COLO668 (cell line): ENCODE measurements around the gene MUC5AC.
"Not testable (repeated sequence)": the region's sequence is repeated elsewhere in the genome, so short reads cannot be mapped to it uniquely, and the experiment has no call there.

Experiments used
- DNase-seq: peaks from one replicate; lab custom pipeline; 2025; ENCODE audit not compliant: unreplicated experiment; lab: John Stamatoyannopoulos, UW

Gene MUC5AC

GRCh38 chr11:1160231-1161101, 2.7 kb downstream of the MUC5AC start:
- DNase-seq, result no peak

- no peak for DNase-seq
These were observed 3.8 kb downstream of the MUC5AC start for GRCh38 chr11:1161410-1162137.

GRCh38 chr11:1162138-1162475, 4.4 kb downstream of the MUC5AC start:
- DNase-seq, result no peak

GRCh38 chr11:1162491-1163311, 4.9 kb downstream of the MUC5AC start:
- DNase-seq, result no peak

GRCh38 chr11:1163321-1163910, 5.7 kb downstream of the MUC5AC start:
- DNase-seq, result no peak

- DNase-seq, result no peak
These were observed 6.4 kb downstream of the MUC5AC start for GRCh38 chr11:1163911-1164735.

- DNase-seq, result not testable (repeated sequence)
These were observed 7.1 kb downstream of the MUC5AC start for GRCh38 chr11:1164779-1165255.

- DNase-seq, result no peak
These were observed 7.7 kb downstream of the MUC5AC start for GRCh38 chr11:1165256-1166041.

- no peak for DNase-seq
These were observed 9.5 kb downstream of the MUC5AC start for GRCh38 chr11:1167256-1167655.

GRCh38 chr11:1167751-1168231, 10.0 kb downstream of the MUC5AC start:
- DNase-seq, result no peak

- no peak for DNase-seq
These were observed 10.5 kb downstream of the MUC5AC start for GRCh38 chr11:1168256-1168655.

GRCh38 chr11:1168721-1169161, 11.0 kb downstream of the MUC5AC start:
- DNase-seq, result no peak

- no peak for DNase-seq
These were observed 13.7 kb downstream of the MUC5AC start for GRCh38 chr11:1171223-1171984.

GRCh38 chr11:1171985-1172728, 14.4 kb downstream of the MUC5AC start:
- DNase-seq, result no peak

- DNase-seq, result no peak
These were observed 15.0 kb downstream of the MUC5AC start for GRCh38 chr11:1172729-1173117.

- not testable (repeated sequence) for DNase-seq
These were observed 15.6 kb downstream of the MUC5AC start for GRCh38 chr11:1173396-1173795.

- no peak for DNase-seq
These were observed 17.0 kb downstream of the MUC5AC start for GRCh38 chr11:1174441-1175370.
